Neural cell (in vitro differentiated cells): ENCODE data around the gene SLC25A48. TPM values are rescaled to one million over a fixed set of nuclear protein-coding genes. Genes with fewer than 3 reads are reported as not detected.

Experiments
- H2AFZ ChIP-seq: fragments of 200-600, 300-800 bp; sonication (generic), shearing (Covaris generic); 2 replicates; pipeline ENCODE4 v1.6.0; 2014; ENCODE audit warnings: low read depth, mild to moderate bottlenecking, antibody characterized with exemption, low read length, moderate library complexity
- H3F3A ChIP-seq: fragments of 200-600 bp; shearing (Covaris generic); 2 replicates; pipeline ENCODE4 v1.6.1; 2016; ENCODE audit warnings: mild to moderate bottlenecking, moderate library complexity, mixed read lengths, antibody characterized with exemption, low read length; ENCODE audit not compliant: insufficient read depth, poor library complexity, severe bottlenecking
- H3K27ac ChIP-seq: fragments of 200-600, 300-800 bp; sonication (generic), shearing (Covaris generic); 2 replicates; pipeline ENCODE4 v1.5.1; 2014; ENCODE audit warnings: mild to moderate bottlenecking, low read length, moderate library complexity
- H3K27me3 ChIP-seq: fragments of 300-800, 200-600 bp; sonication (generic), shearing (Covaris generic); 2 replicates; pipeline ENCODE4 v1.6.0; 2014; ENCODE audit warnings: mild to moderate bottlenecking, low read depth, low read length, moderate library complexity; ENCODE audit not compliant: insufficient read depth
- H3K36me3 ChIP-seq: fragments of 300-800, 200-600 bp; sonication (generic), shearing (Covaris generic); 2 replicates; pipeline ENCODE4 v1.5.1; 2014; ENCODE audit warnings: mild to moderate bottlenecking, antibody characterized with exemption, low read length, moderate library complexity; ENCODE audit not compliant: insufficient read depth
- H3K4me2 ChIP-seq: fragments of 300-800, 200-600 bp; sonication (generic), shearing (Covaris generic); 2 replicates; pipeline ENCODE4 v1.6.0; 2014; ENCODE audit warnings: mild to moderate bottlenecking, low read length
- H3K4me3 ChIP-seq: fragments of 300-800, 200-600 bp; sonication (generic), shearing (Covaris generic); 2 replicates; pipeline ENCODE4 v1.5.1; 2014; ENCODE audit warnings: mild to moderate bottlenecking, low read length, moderate library complexity
- H3K79me2 ChIP-seq: fragments of 200-600 bp; shearing (Covaris generic); replicated peaks from 2 replicates; pipeline ENCODE4 v1.6.0; 2014; ENCODE audit warnings: mild to moderate bottlenecking, low read length, moderate library complexity; ENCODE audit not compliant: insufficient read depth
- H3K9ac ChIP-seq: fragments of 300-800, 200-600 bp; sonication (generic), shearing (Covaris generic); 2 replicates; pipeline ENCODE4 v1.6.1; 2016; ENCODE audit warnings: mild to moderate bottlenecking, low read length, mixed read lengths
- H3K9me2 ChIP-seq: fragments of 200-600 bp; shearing (Covaris generic); 2 replicates; pipeline ENCODE4 v1.6.1; 2016; ENCODE audit warnings: mild to moderate bottlenecking, low read length, mixed read lengths; ENCODE audit not compliant: insufficient read depth
- H3K9me3 ChIP-seq: fragments of 200-600, 300-800 bp; sonication (generic), shearing (Covaris generic); 2 replicates; pipeline ENCODE4 v1.6.1; 2016; ENCODE audit warnings: mild to moderate bottlenecking, mixed run types, low read length, moderate library complexity, mixed read lengths
- H4K20me1 ChIP-seq: fragments of 200-600 bp; shearing (Covaris generic); 2 replicates; pipeline ENCODE4 v1.6.1; 2016; ENCODE audit warnings: mild to moderate bottlenecking, mixed run types; ENCODE audit not compliant: insufficient read depth
- EP300 ChIP-seq: fragments of 450-650 bp; conservative IDR thresholded peaks from 2 replicates; pipeline ENCODE4 v1.6.1; 2014; ENCODE audit warnings: antibody characterized with exemption, mild to moderate bottlenecking, moderate library complexity; ENCODE audit not compliant: poor library complexity, severe bottlenecking
- EZH2 ChIP-seq: fragments of 200-600, 300-800 bp; shearing (Covaris generic), sonication (generic); IDR thresholded peaks from 2 replicates; pipeline ENCODE4 v1.6.1; 2014; ENCODE audit warnings: antibody characterized with exemption, low read length, borderline replicate concordance, mild to moderate bottlenecking; ENCODE audit not compliant: insufficient read depth, poor library complexity, severe bottlenecking
- MXI1 ChIP-seq: fragments of 450-650 bp; conservative IDR thresholded peaks from 2 replicates; pipeline ENCODE4 v1.6.1; 2014; ENCODE audit warnings: antibody characterized with exemption, mild to moderate bottlenecking; ENCODE audit not compliant: poor library complexity, severe bottlenecking
- POLR2AphosphoS5 ChIP-seq: IDR thresholded peaks from 2 replicates; pipeline ENCODE4 v1.6.1; 2012
- RAD21 ChIP-seq: fragments of 450-650 bp; conservative IDR thresholded peaks from 2 replicates; pipeline ENCODE4 v1.6.1; 2014; ENCODE audit warnings: antibody characterized with exemption, mild to moderate bottlenecking, moderate library complexity
- SMC3 ChIP-seq: fragments of 450-650 bp; conservative IDR thresholded peaks from 2 replicates; pipeline ENCODE4 v1.6.1; 2014; ENCODE audit warnings: antibody characterized with exemption, mild to moderate bottlenecking, moderate library complexity; ENCODE audit not compliant: poor library complexity
- TAF1 ChIP-seq: IDR thresholded peaks from 2 replicates; pipeline ENCODE4 v1.6.1; 2012; ENCODE audit warnings: low read depth
- polyA plus RNA-seq: library from polyadenylated mRNA; depleted of rRNA; stranded (reverse); fragments of >200 nt; gene quantifications from 2 replicates; pipeline ENCODE4 v1.2.3, GENCODE V29; 2014
- TF ChIP-seq, protein P1 (sequence below): IDR thresholded peaks from 2 replicates; pipeline ENCODE4 v1.6.1; 2012; ENCODE audit warnings: borderline replicate concordance
- TF ChIP-seq, protein P2 (sequence below): fragments of 450-650 bp; IDR thresholded peaks from 2 replicates; pipeline ENCODE4 v1.5.1; 2014; ENCODE audit warnings: antibody characterized with exemption, mild to moderate bottlenecking, moderate library complexity; ENCODE audit not compliant: poor library complexity, severe bottlenecking

Gene SLC25A48
- polyA plus RNA-seq, 1 donor from 2014 or later: 1.0 TPM

DNA sequence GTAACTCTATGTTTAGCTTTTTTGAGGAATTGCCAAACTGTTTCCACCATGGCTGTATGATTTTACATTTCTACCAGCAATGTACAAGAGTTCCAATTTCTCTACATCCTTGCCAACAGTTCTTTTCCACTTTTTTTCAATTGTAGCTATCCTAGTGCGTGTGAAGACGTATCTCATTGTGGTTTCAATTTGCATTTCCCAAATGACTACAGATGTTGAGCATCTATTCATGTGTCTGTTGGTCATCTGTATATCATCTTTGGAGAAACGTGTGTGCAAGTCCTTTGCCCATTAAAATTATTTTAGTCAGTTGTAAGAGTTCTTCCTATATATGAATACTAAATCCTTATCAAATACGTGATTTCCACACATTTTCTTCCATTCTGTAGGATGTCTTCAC is 6.5 kb downstream of the SLC25A48 start:
- H3K27me3 ChIP-seq: peaks cover 12% of the 10 kb centered on the region
- no peaks in the 10 kb centered on the region for H4K20me1 ChIP-seq
- no peak overlapping the region for H3K4me3 ChIP-seq
- H3K9me2 ChIP-seq: no peaks in the 10 kb centered on the region
- H3K79me2 ChIP-seq: no peaks in the 10 kb centered on the region
- H3K9me3 ChIP-seq: no peaks in the 10 kb centered on the region
- H3K4me2 ChIP-seq: no peak overlapping the region
- H3K9ac ChIP-seq: no peak overlapping the region
- H2AFZ ChIP-seq: no peak overlapping the region
- no peak overlapping the region for H3K27ac ChIP-seq
- H3F3A ChIP-seq: no peaks in the 10 kb centered on the region
- no peaks in the 10 kb centered on the region for H3K36me3 ChIP-seq
- TF ChIP-seq TAF1: no peak
- no peak for TF ChIP-seq SMC3
- TF ChIP-seq EZH2: no peak
- TF ChIP-seq, protein P1, sequence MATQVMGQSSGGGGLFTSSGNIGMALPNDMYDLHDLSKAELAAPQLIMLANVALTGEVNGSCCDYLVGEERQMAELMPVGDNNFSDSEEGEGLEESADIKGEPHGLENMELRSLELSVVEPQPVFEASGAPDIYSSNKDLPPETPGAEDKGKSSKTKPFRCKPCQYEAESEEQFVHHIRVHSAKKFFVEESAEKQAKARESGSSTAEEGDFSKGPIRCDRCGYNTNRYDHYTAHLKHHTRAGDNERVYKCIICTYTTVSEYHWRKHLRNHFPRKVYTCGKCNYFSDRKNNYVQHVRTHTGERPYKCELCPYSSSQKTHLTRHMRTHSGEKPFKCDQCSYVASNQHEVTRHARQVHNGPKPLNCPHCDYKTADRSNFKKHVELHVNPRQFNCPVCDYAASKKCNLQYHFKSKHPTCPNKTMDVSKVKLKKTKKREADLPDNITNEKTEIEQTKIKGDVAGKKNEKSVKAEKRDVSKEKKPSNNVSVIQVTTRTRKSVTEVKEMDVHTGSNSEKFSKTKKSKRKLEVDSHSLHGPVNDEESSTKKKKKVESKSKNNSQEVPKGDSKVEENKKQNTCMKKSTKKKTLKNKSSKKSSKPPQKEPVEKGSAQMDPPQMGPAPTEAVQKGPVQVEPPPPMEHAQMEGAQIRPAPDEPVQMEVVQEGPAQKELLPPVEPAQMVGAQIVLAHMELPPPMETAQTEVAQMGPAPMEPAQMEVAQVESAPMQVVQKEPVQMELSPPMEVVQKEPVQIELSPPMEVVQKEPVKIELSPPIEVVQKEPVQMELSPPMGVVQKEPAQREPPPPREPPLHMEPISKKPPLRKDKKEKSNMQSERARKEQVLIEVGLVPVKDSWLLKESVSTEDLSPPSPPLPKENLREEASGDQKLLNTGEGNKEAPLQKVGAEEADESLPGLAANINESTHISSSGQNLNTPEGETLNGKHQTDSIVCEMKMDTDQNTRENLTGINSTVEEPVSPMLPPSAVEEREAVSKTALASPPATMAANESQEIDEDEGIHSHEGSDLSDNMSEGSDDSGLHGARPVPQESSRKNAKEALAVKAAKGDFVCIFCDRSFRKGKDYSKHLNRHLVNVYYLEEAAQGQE: no peak
- no peak for TF ChIP-seq MXI1
- no peak for TF ChIP-seq EP300
- TF ChIP-seq, protein P2, sequence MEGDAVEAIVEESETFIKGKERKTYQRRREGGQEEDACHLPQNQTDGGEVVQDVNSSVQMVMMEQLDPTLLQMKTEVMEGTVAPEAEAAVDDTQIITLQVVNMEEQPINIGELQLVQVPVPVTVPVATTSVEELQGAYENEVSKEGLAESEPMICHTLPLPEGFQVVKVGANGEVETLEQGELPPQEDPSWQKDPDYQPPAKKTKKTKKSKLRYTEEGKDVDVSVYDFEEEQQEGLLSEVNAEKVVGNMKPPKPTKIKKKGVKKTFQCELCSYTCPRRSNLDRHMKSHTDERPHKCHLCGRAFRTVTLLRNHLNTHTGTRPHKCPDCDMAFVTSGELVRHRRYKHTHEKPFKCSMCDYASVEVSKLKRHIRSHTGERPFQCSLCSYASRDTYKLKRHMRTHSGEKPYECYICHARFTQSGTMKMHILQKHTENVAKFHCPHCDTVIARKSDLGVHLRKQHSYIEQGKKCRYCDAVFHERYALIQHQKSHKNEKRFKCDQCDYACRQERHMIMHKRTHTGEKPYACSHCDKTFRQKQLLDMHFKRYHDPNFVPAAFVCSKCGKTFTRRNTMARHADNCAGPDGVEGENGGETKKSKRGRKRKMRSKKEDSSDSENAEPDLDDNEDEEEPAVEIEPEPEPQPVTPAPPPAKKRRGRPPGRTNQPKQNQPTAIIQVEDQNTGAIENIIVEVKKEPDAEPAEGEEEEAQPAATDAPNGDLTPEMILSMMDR: no peak
- TF ChIP-seq RAD21: no peak
- TF ChIP-seq POLR2AphosphoS5: no peak

DNA sequence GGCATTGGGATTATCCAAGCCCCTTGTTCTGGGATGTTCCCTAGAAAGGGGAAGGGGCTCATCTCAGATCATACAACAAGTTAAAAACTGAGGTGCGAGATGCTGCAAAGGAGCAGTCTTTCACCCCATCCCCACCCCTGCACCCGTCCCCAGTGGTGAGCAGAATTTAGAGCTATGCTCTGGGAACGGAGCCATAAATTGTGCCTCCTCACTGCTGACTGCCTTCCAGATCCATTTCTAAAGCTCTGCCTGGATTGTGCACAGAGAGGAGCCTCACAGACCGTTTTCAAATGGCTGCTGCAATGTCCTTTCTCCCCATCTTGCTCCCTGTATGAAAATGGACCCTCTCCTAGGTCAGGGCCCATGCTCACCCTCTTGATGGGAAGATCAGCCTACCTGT is 8.3 kb downstream of the SLC25A48 start:
- Histone ChIP-seq H3K9ac (no peak overlapping the region), H4K20me1 (no peaks in the 10 kb centered on the region), H3K4me3 (no peak overlapping the region), H3K27me3 (no peaks in the 10 kb centered on the region), H2AFZ (no peak overlapping the region), H3K36me3 (no peaks in the 10 kb centered on the region), H3K79me2 (no peaks in the 10 kb centered on the region), H3K27ac (no peak overlapping the region), H3K9me2 (no peaks in the 10 kb centered on the region), H3F3A (no peaks in the 10 kb centered on the region), H3K4me2 (no peak overlapping the region), H3K9me3 (no peaks in the 10 kb centered on the region)
- TF ChIP-seq MXI1: no peak
- TF ChIP-seq, protein P1: no peak
- TF ChIP-seq SMC3: no peak
- no peak for TF ChIP-seq RAD21
- no peak for TF ChIP-seq EZH2
- TF ChIP-seq, protein P2: no peak
- TF ChIP-seq TAF1: no peak
- TF ChIP-seq POLR2AphosphoS5: no peak
- TF ChIP-seq EP300: no peak
